ENCODE data around the gene AZIN2. TPM values are rescaled to one million over a fixed set of nuclear protein-coding genes. Genes with fewer than 3 reads are reported as not detected.

The AZIN2 gene
- total and polyA plus RNA-seq, 2 donors from 2014 or later: 4.9 to 7.5 TPM

- H3K4me3 ChIP-seq (ENCODE audit: low read length in 3 of 3): no peak overlapping the region
- H3K9ac ChIP-seq (ENCODE audit: low read length in 3 of 3): no peak overlapping the region
- intact Hi-C loops (cut with DNase I): no loop called here
- no peak for FAIRE-seq
- H3K36me3 ChIP-seq (ENCODE audit: control insufficient read depth in 2 of 3, insufficient read depth in 3 of 3, low read length in 3 of 3): peaks cover 0 to 3% (median 0%) of the 10 kb centered on the region in 3 donors
- H3K27ac ChIP-seq (ENCODE audit: low read depth in 2 of 2, low read length in 2 of 2): no peak overlapping the region
- peaks cover 0 to 2% (median 0%) of the 10 kb centered on the region in 3 donors for H3K4me1 ChIP-seq (ENCODE audit: control insufficient read depth in 2 of 3, insufficient read depth in 2 of 3, low read depth in 1 of 3, low read length in 3 of 3)
- DNase-seq: no peak
- TF ChIP-seq CTCF (IDR thresholded peaks at IDR 0.05; ENCODE audit: borderline replicate concordance, extremely low read depth, insufficient read depth): no peak
- no peaks in the 10 kb centered on the region for H3K27me3 ChIP-seq (ENCODE audit: control insufficient read depth, insufficient read depth, low read length)
- H3K9me3 ChIP-seq (ENCODE audit: control insufficient read depth in 2 of 3, insufficient read depth in 1 of 3, low read length in 3 of 3): no peaks in the 10 kb centered on the region
Observed at GRCh38 chr1:33093004-33093403, 12.1 kb downstream of the AZIN2 start.

- no peak for TF ChIP-seq CTCF (IDR thresholded peaks at IDR 0.05; ENCODE audit: borderline replicate concordance, extremely low read depth, insufficient read depth)
- no peak for FAIRE-seq
- no peak overlapping the region for H3K4me3 ChIP-seq (ENCODE audit: low read length in 3 of 3)
- peaks cover 0 to 2% (median 0%) of the 10 kb centered on the region in 3 donors for H3K4me1 ChIP-seq (ENCODE audit: control insufficient read depth in 2 of 3, insufficient read depth in 2 of 3, low read depth in 1 of 3, low read length in 3 of 3)
- no peak overlapping the region for H3K27ac ChIP-seq (ENCODE audit: low read depth in 2 of 2, low read length in 2 of 2)
- DNase-seq: no peak
- H3K27me3 ChIP-seq (ENCODE audit: control insufficient read depth, insufficient read depth, low read length): no peaks in the 10 kb centered on the region
- intact Hi-C loops (cut with DNase I): no loop called here
- H3K9me3 ChIP-seq (ENCODE audit: control insufficient read depth in 2 of 3, insufficient read depth in 1 of 3, low read length in 3 of 3): no peaks in the 10 kb centered on the region
- no peak overlapping the region for H3K9ac ChIP-seq (ENCODE audit: low read length in 3 of 3)
- H3K36me3 ChIP-seq (ENCODE audit: control insufficient read depth in 2 of 3, insufficient read depth in 3 of 3, low read length in 3 of 3): peaks cover 0 to 3% (median 0%) of the 10 kb centered on the region in 3 donors
Observed at GRCh38 chr1:33094486-33094885, 13.5 kb downstream of the AZIN2 start.

- Histone ChIP-seq H3K27ac (ENCODE audit: low read depth in 2 of 2, low read length in 2 of 2) (no peak overlapping the region), H3K36me3 (ENCODE audit: control insufficient read depth in 2 of 3, insufficient read depth in 3 of 3, low read length in 3 of 3) (peaks cover 0 to 3% (median 0%) of the 10 kb centered on the region in 3 donors), H3K4me3 (ENCODE audit: low read length in 3 of 3) (no peak overlapping the region), H3K27me3 (ENCODE audit: control insufficient read depth, insufficient read depth, low read length) (no peaks in the 10 kb centered on the region), H3K9me3 (ENCODE audit: control insufficient read depth in 2 of 3, insufficient read depth in 1 of 3, low read length in 3 of 3) (no peaks in the 10 kb centered on the region), H3K4me1 (ENCODE audit: control insufficient read depth in 2 of 3, insufficient read depth in 2 of 3, low read depth in 1 of 3, low read length in 3 of 3) (peaks cover 0 to 2% (median 0%) of the 10 kb centered on the region in 3 donors), H3K9ac (ENCODE audit: low read length in 3 of 3) (no peak overlapping the region)
- intact Hi-C loops (cut with DNase I): no loop called here
- DNase-seq (peak in 4 of 5 donors; percentile 70 to 78 (median 72)), FAIRE-seq (no peak)
- TF ChIP-seq CTCF (IDR thresholded peaks at IDR 0.05; ENCODE audit: borderline replicate concordance, extremely low read depth, insufficient read depth): peak; percentile 98
Observed at GRCh38 chr1:33094971-33095604, 14.1 kb downstream of the AZIN2 start.
